ENCODE measurements around the gene CLDN9.
A peak's percentile ranks its signal among the peaks of the same experiment; 100 is the strongest.

The CLDN9 gene

DNA sequence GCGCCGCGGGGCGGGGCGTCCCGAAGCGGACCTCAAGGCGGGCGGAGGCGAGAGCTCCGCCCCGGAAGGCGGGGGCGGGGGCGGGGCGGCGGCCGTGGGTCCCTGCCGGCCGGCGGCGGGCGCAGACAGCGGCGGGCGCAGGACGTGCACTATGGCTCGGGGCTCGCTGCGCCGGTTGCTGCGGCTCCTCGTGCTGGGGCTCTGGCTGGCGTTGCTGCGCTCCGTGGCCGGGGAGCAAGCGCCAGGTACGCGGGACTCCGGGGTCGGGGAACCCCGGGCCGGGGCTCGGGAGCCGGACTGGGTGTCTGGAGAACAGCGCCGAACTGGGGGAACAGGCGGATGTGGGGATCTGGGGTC lies 7.5 kb downstream of the CLDN9 start, which contains the start of gene TNFRSF12A:
Gene TNFRSF12A, plus strand, starts transcription at position 122 of the 357 bp plus-strand sequence. Its CDS starts 30 bp downstream, at position 152.
- peak; percentile 55 to 68 for DNase-seq

DNA sequence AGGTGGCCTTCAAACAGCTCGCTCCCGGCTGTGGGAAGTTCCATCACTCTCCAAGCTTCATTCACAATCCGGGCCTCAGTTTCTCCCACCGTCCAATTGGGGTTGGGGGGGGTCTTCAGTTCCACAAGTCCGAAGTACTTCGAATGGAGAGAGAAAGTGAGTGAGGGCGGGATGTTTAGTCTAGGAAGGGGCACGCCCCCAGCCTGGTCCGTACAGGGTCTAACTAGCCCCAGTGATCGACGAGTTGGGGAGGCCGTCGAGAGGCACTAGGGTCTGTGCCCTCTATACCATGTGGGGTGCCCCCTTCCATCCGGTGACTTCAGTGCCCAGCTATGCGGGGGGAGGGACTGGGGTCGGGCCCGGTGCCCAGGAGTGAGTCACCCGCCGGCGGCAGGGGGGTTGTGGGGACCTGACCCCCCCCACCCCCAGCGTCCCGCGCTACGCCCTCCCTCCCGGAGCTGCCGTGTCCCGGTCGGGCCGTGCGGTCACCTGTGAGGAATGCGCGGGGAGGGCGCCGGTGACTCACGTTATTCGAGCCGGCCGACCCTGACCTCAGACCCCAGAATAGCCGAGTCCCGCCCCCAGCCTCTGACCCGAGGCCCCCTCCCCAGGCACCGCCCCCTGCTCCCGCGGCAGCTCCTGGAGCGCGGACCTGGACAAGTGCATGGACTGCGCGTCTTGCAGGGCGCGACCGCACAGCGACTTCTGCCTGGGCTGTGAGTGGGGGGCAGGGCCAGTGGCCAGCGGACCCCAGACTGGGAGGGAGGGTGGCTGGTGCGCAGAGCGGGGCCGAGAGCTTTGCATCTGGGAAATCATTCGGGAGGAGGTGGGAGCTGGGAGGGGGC lies 8.1 kb downstream of the CLDN9 start:
- peak; percentile 72 to 80 for DNase-seq

DNA sequence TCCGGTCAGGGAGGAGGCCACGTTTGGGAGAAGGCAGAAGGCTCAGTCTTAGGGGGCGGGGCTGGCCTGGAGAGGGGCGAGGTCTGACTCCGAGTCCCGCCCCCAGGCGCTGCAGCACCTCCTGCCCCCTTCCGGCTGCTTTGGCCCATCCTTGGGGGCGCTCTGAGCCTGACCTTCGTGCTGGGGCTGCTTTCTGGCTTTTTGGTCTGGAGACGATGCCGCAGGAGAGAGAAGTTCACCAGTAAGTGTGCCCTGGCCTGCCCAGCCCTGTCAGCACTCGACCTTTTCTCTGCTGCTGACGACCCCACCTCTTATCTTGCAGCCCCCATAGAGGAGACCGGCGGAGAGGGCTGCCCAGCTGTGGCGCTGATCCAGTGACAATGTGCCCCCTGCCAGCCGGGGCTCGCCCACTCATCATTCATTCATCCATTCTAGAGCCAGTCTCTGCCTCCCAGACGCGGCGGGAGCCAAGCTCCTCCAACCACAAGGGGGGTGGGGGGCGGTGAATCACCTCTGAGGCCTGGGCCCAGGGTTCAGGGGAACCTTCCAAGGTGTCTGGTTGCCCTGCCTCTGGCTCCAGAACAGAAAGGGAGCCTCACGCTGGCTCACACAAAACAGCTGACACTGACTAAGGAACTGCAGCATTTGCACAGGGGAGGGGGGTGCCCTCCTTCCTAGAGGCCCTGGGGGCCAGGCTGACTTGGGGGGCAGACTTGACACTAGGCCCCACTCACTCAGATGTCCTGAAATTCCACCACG lies 8.9 kb downstream of the CLDN9 start:
- DNase-seq, result peak; percentile 90

DNA sequence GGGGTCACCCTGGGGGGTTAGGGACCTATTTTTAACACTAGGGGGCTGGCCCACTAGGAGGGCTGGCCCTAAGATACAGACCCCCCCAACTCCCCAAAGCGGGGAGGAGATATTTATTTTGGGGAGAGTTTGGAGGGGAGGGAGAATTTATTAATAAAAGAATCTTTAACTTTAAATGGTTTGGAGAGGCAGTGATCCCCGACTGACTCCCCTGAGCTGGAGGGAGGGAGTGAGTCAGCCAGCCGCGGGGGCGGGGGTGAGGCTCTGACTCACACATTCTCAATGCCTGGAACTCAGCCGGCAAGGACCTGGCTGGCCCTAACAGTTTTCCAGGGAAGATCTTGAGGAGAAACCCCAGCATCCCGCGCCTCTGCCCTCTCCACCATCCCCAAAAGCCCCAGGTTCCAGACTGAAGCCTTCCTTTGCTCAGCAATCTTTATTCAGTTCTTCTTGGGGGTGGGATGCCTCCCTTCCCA lies 9.5 kb downstream of the CLDN9 start:
- DNase-seq, result peak; percentile 92 to 94

DNA sequence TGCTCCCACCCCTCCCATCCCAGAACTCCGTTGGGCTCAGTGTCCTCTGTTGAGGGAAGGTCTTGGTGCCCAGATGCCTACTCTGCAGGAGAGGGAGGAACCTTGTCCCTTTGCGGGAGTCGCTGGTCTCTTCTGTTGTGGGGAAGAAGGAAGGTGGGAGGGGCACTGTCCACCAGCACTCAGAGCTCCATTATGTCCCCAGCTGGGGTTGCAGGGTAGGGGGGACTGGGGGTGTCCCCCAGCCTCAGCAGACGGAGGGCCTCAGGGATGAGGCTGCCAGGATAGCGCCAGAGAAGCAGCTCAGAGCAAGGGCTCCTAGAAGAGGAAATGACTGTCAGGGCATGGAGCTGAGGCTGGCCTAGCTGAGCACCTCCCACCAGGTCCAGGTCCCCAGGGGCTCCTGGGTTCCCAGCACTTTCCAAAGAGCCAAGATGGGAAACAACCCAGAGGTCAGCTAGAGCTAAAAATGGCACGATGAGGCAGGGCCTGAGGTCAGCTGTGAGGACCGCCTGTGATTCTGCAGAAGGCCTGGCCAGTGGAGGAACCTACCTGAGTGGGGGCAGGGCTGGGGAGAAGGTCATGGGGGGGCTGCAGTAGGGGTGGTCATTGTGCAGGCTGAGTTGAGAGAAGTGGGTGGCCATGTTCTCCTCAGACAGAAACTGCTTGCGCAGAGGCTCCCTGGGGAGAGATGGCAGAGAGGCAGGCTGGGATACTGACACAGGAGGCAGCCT lies 10.1 kb downstream of the CLDN9 start:
- no peak for DNase-seq

DNA sequence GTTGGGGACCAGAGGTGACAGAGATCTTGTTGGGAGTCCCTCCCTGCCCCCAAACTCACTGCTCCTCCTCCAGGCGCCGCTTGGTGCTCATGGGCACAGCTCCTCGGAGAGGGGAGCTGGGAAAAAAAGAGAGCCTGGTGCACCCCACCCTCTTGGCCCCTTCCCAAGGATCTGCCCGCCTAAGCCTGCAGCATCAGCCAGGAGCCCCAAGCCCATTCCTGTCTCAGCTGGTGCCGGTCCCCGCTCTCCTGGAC lies 10.6 kb downstream of the CLDN9 start:
- DNase-seq, result no peak

DNA sequence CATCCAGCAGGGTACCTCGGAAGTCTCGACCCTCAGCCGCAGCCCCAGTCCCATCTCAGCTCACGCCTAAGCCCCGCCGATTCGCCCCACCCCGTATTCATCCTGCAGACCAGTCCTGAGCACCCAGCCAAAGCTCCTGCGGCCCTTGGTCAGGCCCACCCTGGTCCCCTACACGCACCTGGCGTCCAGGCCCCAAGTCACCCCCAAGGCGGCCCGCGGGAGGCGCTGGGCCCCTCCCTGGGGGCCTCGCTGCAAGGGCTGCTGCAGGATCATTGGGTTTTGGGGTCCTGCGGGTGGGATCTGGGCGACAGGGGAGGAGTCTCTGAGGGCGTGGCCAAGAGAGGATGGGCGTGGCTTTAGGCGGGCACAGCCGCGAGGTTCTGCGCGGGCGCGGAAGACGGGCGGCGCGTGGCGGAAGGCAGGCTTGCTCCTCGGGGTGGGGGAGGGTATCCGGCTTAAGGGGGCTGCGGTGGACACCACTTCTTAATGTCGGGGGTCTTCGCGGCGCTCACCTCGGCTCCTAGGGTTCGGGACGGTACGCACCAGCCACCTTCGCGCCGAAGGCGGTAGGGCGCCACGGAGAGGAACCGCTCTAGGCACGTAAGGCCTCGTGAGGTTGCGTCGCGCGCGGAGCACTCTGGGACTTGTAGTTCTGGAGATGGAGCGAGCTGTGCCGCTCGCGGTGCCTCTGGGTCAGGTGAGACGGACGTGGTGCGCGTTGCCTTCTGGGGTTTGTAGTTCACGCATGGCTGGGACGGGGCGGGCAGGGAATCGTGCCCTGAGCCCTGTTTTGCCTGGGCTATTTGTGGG lies 11.2 kb downstream of the CLDN9 start, which contains the start of the genes HCFC1R1 and THOC6:
Gene HCFC1R1, minus strand, starts transcription at position 274 of the 810 bp plus-strand sequence. Its CDS starts 1 bp downstream, at position 273.
Gene THOC6, plus strand, starts transcription at position 367 of the 810 bp plus-strand sequence. Its CDS starts 292 bp downstream, at position 659.
- peak; percentile 95 to 96 for DNase-seq

DNA sequence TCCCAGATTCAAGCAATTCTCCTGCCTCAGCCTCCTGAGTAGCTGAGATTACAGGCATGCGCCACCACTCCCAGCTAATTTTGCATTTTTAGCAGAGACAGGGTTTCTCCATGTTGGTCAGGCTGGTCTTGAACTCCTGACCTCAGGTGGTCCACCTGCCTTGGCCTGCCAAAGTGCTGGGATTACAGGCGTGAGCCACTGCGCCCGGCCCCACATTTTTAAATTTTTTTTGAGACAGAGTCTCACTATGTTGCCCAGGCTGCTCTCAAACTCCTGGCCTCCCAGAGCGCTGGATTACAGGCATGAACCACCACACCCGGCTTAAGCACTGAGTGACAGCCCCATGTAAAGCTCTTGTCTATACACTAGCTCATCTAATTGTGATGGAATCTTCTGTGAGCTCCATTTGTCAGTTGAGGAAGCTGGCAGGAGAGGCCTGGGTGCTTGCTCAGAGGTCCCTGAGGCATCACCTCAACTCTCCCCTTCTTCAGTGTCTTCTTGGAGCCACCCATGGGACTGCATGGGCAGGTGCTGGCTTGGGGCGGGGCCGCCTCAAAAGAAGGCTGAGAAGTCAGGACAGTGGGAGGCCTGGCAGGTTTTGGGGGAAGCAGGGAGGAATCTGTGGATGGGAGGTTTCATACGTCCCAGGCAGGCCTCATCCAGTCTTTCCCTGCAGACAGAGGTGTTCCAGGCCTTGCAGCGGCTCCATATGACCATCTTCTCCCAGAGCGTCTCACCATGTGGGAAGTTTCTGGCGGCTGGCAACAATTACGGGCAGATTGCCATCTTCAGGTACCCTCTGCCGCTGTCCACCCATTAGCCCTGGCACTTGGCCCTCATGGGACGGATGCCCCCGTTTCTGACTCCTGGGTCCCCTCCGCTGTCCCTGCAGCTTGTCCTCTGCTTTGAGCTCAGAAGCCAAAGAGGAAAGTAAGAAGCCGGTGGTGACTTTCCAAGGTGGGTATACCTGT lies 12.6 kb downstream of the CLDN9 start:
- no peak for DNase-seq

DNA sequence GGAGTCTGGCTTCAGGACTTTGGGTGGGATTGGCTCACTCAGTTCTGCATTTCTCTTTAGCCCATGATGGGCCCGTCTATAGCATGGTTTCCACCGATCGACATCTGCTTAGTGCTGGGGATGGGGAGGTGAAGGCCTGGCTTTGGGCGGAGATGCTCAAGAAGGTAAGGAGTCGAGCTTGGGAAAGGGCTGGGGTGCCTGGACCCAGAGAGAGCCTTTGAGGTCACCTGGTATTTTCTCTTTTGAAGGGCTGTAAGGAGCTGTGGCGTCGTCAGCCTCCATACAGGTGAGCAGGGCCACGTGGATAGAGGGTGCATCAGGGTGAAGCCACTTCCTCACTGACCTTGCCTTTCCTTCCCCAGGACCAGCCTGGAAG lies 13.3 kb downstream of the CLDN9 start:
- no peak for DNase-seq

DNA sequence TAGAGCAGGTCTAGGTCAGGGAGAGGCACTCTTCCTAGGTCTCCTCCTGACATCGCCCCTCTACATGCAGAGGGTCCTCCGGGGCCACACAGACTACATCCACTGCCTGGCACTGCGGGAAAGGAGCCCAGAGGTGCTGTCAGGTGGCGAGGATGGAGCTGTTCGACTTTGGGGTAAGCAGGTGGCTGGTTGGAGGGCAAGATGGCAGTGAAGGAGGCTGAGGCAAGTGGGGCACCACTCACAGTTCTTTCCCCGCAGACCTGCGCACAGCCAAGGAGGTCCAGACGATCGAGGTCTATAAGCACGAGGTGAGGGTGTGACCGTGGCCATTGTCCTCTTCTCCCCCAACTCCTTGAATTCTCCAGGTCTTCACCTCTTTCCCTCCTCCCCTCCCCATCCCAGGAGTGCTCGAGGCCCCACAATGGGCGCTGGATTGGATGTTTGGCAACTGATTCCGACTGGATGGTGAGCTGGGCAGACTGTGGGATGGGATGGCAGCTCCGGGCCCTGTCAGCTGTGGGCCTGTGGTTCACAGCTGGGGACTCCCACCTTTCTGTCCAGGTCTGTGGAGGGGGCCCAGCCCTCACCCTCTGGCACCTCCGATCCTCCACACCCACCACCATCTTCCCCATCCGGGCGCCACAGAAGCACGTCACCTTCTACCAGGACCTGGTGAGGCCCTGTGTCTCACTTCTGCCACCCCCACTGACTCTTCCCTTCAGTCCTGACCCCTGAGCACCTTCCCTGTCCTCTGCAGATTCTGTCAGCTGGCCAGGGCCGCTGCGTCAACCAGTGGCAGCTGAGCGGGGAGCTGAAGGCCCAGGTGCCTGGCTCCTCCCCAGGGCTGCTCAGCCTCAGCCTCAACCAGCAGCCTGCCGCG lies 14.1 kb downstream of the CLDN9 start:
- DNase-seq, result no peak

DNA sequence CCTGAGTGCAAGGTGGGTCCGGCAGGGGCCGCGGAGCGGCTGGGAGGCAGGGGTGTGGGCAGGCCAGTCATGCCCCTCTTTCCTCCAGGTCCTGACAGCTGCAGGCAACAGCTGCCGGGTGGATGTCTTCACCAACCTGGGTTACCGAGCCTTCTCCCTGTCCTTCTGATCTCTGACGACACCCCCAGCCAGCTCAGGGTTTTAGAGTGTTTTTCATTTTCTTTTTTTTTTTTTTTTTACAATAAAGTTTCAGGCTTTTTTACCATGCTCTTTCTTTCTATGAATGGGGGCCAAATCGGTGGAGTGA lies 14.7 kb downstream of the CLDN9 start:
- no peak for DNase-seq

DNA sequence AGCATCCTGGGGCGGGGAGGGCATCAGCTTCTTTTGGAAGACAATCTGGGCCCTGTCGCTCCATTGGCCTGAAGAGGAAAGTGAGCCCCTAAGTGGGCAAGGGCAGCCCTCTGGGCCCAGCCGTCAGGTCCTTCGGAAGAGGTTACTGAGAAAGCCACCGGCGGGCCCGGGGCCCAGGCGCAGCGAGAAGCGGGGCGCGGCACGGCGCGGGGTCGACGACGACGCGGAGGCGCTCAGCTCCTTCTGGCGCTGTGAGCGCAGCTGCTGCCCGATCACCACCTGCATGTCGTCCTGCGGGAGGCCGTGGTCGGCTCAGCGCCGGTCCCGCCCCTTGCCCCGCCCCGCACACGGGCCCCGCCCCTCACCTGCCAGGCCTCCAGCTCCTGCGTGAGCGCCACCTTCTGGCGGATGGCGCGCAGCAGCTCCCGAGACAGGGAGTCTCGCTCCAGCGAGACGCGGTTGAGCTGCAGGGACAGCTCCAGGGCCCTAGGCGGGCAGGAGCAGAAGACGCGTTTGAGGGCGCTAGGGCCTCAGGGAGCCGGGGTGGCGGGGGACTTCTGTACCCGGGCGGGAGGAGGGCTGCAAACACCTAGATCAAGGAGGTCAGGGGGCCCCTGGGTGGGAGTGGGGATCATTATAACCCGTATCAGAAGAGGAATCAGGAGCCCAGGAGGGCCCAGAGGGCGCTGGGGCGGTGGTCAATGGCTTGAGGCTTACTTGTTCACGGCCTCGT lies 15.4 kb downstream of the CLDN9 start:
- DNase-seq, result peak; percentile 83 to 90

DNA sequence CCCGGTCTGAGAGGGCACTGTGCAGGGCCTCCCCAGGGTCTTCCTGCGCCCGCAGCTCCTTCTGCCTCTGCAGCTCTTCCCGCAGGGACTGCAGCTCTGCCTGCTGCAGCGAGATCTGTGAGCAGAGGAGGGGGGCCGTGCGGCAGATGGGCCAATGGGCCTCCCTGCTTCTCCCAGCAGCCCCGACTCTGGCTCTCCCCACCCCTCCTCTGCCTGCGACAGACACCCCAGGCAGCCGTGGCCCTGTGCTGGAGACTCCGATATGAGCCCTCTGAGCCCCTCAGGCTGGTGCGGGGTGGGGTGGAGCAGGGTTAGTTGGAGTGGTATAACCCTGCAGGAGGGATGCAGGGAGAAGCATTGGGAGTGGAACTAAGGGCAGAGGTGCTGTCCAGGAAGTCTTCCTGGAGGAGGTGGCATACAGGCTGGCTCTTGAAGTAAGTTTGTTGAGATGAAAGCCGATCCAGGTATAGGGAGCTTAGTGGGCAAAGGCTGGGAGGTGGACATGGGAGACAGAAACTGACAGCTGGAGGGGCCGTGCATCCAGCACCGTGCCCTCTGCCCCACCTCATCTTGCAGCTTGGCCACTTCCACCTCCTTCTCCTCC lies 16.1 kb downstream of the CLDN9 start:
- no peak for DNase-seq

DNA sequence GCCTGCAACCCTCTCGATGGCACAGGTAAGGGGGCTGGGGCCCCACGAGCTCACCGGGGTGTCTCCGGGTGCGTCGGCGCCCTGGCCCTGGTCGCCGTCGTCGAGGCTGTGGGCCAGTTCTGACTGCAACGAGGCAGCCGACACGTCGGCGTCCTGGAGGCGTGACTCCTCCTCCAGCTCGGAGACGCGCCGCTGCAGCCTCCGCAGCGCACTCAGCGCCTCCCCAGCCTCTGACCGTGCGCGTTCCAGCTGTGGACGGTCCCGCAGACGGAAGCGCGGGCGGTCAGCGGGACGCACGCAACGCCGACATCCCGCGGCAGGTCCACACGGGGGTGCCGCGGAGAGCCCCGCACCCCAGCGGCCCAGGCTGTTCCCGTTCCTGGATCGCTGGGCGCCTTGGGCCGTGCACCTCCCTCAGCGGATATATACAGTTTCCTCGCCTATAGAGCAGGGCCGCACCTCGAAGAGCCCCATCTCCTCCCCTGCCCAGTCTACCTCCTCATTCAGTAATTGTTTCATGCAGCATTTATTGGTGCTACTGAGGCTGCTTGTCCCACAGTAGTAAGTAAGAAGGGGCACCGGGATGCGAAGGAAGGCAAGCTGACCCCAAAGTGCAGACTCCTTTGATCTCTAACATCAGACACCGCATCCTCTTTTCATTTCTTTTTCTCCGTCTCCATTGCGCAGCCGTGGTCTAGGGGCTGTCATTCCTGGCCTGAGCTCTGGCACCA lies 16.9 kb downstream of the CLDN9 start:
- DNase-seq, result peak; percentile 43 to 55

DNA sequence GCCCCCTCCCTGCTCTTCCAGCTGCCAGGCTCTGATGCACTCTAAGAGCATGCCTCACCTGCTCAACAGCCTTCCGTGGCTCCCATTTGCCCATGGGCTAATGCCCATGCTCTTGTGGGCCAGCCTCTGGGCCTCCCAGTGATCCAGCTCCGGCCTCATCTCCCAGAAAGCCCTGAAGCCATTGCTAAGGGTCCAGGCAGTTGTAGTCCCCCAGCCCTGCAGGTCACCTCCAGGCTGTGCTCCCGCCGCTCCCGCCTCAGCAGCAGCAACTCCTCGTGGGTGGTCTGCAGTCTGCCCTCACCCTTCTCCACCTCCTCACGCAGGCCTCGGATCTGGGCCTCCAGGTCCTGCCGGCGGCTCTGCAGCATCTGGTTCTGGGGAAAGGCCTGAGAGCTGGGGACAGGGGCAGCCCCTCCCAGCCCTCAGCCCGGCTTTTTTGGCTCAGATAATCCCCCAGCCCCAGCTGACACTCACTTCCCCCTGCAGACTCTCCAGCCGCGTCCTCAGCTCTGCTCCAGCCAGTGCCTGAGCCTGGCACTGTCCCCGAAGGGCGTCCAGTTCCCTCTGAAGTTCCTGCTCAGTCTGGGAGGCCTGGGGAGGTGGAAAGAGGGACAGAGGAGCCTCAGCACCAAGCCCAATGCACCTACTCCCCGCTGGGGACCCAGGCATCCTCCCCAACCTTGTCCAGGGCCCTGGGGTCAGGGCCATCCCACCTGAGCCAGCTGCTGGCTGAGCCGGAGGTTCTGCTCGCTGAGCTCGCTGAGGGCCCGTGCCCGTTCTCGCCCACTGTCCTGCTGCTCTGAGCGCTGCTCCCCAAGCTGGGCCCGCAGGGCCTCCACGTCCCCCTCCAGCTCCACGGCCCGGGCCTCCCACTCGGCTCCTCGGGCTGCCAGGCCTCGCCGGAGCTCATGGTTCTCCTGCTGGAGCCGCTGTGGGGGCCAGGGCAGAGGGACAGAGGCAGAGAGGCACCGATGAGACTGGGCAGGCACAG lies 17.8 kb downstream of the CLDN9 start:
- DNase-seq, result no peak

DNA sequence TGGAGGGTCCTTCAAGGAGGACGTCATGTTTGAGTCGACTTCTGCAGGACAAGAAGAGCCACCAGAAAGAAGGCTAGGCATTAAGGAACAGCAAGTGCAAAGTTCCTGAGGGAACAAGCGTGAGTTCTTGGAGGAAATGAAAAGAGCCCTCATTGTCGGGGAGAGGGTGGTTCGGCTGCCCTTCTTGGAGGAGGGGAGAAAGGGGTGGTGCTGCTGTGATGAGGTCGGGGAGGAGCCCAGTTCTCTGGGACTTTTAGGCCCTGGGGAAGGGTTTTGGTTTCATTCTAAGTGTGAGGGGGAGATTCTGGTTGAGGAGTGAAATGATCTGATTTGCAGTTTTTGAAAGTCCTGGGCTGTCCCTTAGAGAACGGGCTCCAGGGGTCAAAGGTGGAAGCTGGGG lies 19.9 kb downstream of the CLDN9 start:
- no peak for DNase-seq

DNA sequence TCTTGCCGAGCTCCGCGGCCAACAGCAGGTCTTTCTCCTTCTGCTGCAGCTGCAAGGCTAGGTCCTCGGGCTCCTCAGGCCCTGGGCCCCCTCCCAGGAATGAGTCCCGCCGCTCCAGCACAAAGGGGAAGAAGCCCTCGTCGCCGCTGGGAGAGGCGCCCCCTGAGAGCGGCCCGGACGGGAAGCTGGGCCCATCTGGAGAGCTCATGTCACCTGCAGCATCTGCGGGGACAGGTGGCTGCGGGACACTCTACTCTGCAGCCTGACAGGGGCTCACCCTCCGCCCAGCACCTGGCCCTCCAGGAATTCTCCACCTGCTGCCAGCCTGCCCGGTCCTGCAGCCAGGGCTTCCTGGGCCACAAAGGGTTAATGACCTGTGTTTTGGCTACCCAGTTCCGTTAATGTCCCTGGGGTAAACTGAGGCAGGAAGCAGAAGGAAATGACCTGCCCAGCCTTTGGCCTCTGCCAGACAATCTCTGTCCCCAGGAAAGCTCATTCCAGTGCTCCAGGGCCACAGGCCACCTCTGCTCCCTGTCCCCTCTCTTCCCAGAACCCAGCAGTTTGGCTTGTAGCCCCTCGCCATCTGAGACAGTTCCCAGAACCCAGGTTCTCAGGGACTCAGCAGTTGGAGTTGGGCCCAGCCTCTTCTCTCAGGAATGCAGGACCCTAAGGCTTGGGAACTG lies 22.7 kb downstream of the CLDN9 start:
- DNase-seq, result no peak
